Keratinocyte (primary cell): ENCODE measurements around the gene KCNK5.

Source experiments
- CTCF ChIP-seq, 3 experiments: IDR thresholded peaks in 1 of 3; conservative IDR thresholded peaks in 1 of 3; optimal IDR thresholded peaks in 1 of 3; 2 replicates in 2 of 3; 3 replicates in 1 of 3; pipeline versions ENCODE3 to v1.5.1; 2011; ENCODE audit warnings: low read length in 3 of 3, mild to moderate bottlenecking in 3 of 3, moderate library complexity in 2 of 3, control low read depth in 1 of 3, inconsistent platforms in 1 of 3; ENCODE audit not compliant: insufficient read depth in 2 of 3; ENCODE audit errors: extremely low read depth in 1 of 3
- EZH2 ChIP-seq: IDR thresholded peaks from one replicate; pipeline ENCODE4 v1.6.1; 2012; ENCODE audit warnings: inconsistent platforms, mild to moderate bottlenecking, low read length, moderate library complexity

- TF ChIP-seq CTCF (optimal IDR thresholded peaks at IDR 0.05 in 1 of 3, IDR thresholded peaks at IDR 0.05 in 1 of 3, conservative IDR thresholded peaks at IDR 0.05 in 1 of 3; ENCODE audit: extremely low read depth in 1 of 3, insufficient read depth in 2 of 3, low read length in 3 of 3) (no peak), EZH2 (no peak)
Observed at GRCh38 chr6:39143238-39143930, 85.9 kb downstream of the KCNK5 start.
